ENCODE data around the gene GNB1L.

GNB1L gene

GRCh38 chr22:19758896-19759426 is 95.7 kb downstream of the GNB1L start:
- DNase-seq (ENCODE audit: low spot score in 2 of 2) (no peak), ATAC-seq (replicated peaks; ENCODE audit: extremely low read depth, poor library complexity, severe bottlenecking) (no peak)
- no peak overlapping the region for H3K4me3 Mint-ChIP-seq
- peaks cover 6% of the 10 kb centered on the region for H3K36me3 Mint-ChIP-seq (ENCODE audit: insufficient read depth)
- no peak overlapping the region for H3K27ac Mint-ChIP-seq (ENCODE audit: low read depth)
- peaks cover 30% of the 10 kb centered on the region for H3K4me1 Mint-ChIP-seq
- H3K27me3 Mint-ChIP-seq, result peaks cover 89% of the 10 kb centered on the region
- H3K9me3 Mint-ChIP-seq, result no peaks in the 10 kb centered on the region

- Mint-ChIP-seq H3K27me3 (peaks cover 88% of the 10 kb centered on the region), H3K4me1 (peaks cover 30% of the 10 kb centered on the region), H3K4me3 (peak overlapping the region; percentile 66)
Observed at GRCh38 chr22:19757985-19758895, 96.4 kb downstream of the GNB1L start.

GRCh38 chr22:19757140-19757984 is 97.3 kb downstream of the GNB1L start:
- ATAC-seq (replicated peaks; ENCODE audit: extremely low read depth, poor library complexity, severe bottlenecking), result no peak
- Mint-ChIP-seq H3K9me3 (no peaks in the 10 kb centered on the region), H3K4me3 (peak overlapping the region; percentile 66), H3K27me3 (peaks cover 88% of the 10 kb centered on the region), H3K36me3 (ENCODE audit: insufficient read depth) (peaks cover 6% of the 10 kb centered on the region), H3K4me1 (peaks cover 30% of the 10 kb centered on the region), H3K27ac (ENCODE audit: low read depth) (no peak overlapping the region)
- no peak for DNase-seq (ENCODE audit: low spot score in 2 of 2)

More at GRCh38 chr22:19757985-19758895, 96.4 kb downstream of the GNB1L start:
- DNase-seq (ENCODE audit: low spot score in 2 of 2) (no peak), ATAC-seq (replicated peaks; ENCODE audit: extremely low read depth, poor library complexity, severe bottlenecking) (no peak)
- Mint-ChIP-seq H3K27ac (ENCODE audit: low read depth) (no peak overlapping the region), H3K9me3 (no peaks in the 10 kb centered on the region), H3K36me3 (ENCODE audit: insufficient read depth) (peaks cover 6% of the 10 kb centered on the region)

GRCh38 chr22:19756288-19757128 is 98.2 kb downstream of the GNB1L start:
- H3K27me3 Mint-ChIP-seq, result peaks cover 80% of the 10 kb centered on the region
- no peak overlapping the region for H3K27ac Mint-ChIP-seq (ENCODE audit: low read depth)
- H3K9me3 Mint-ChIP-seq, result no peaks in the 10 kb centered on the region
- DNase-seq (ENCODE audit: low spot score in 2 of 2) (peak; percentile 29 to 35), ATAC-seq (replicated peaks; ENCODE audit: extremely low read depth, poor library complexity, severe bottlenecking) (no peak)
- H3K4me3 Mint-ChIP-seq, result peak overlapping the region; percentile 53
- peaks cover 30% of the 10 kb centered on the region for H3K4me1 Mint-ChIP-seq
- peaks cover 6% of the 10 kb centered on the region for H3K36me3 Mint-ChIP-seq (ENCODE audit: insufficient read depth)

GRCh38 chr22:19755722-19756287 is 98.9 kb downstream of the GNB1L start:
- Mint-ChIP-seq H3K4me1 (peaks cover 30% of the 10 kb centered on the region), H3K36me3 (ENCODE audit: insufficient read depth) (peaks cover 6% of the 10 kb centered on the region), H3K27me3 (peaks cover 76% of the 10 kb centered on the region), H3K4me3 (peak overlapping the region; percentile 53), H3K9me3 (no peaks in the 10 kb centered on the region), H3K27ac (ENCODE audit: low read depth) (no peak overlapping the region)
- no peak for ATAC-seq (replicated peaks; ENCODE audit: extremely low read depth, poor library complexity, severe bottlenecking)
- no peak for DNase-seq (ENCODE audit: low spot score in 2 of 2)

- Mint-ChIP-seq H3K27ac (ENCODE audit: low read depth) (no peak overlapping the region), H3K27me3 (peaks cover 71% of the 10 kb centered on the region), H3K4me1 (peaks cover 27% of the 10 kb centered on the region), H3K9me3 (no peaks in the 10 kb centered on the region), H3K4me3 (no peak overlapping the region), H3K36me3 (ENCODE audit: insufficient read depth) (peaks cover 6% of the 10 kb centered on the region)
- no peak for DNase-seq (ENCODE audit: low spot score in 2 of 2)
- no peak for ATAC-seq (replicated peaks; ENCODE audit: extremely low read depth, poor library complexity, severe bottlenecking)
Observed at GRCh38 chr22:19755145-19755710, 99.4 kb downstream of the GNB1L start.

- Mint-ChIP-seq H3K27me3 (peaks cover 66% of the 10 kb centered on the region), H3K4me1 (peaks cover 22% of the 10 kb centered on the region), H3K27ac (ENCODE audit: low read depth) (no peak overlapping the region), H3K9me3 (no peaks in the 10 kb centered on the region), H3K4me3 (no peak overlapping the region), H3K36me3 (ENCODE audit: insufficient read depth) (peaks cover 3% of the 10 kb centered on the region)
- DNase-seq (ENCODE audit: low spot score in 2 of 2), result no peak
- no peak for ATAC-seq (replicated peaks; ENCODE audit: extremely low read depth, poor library complexity, severe bottlenecking)
Observed at GRCh38 chr22:19754701-19755144, 100.0 kb downstream of the GNB1L start.

- Mint-ChIP-seq H3K27ac (ENCODE audit: low read depth) (no peak overlapping the region), H3K4me1 (peaks cover 17% of the 10 kb centered on the region), H3K36me3 (ENCODE audit: insufficient read depth) (peaks cover 3% of the 10 kb centered on the region), H3K9me3 (no peaks in the 10 kb centered on the region), H3K4me3 (no peak overlapping the region), H3K27me3 (peaks cover 60% of the 10 kb centered on the region)
- DNase-seq (ENCODE audit: low spot score in 2 of 2) (no peak), ATAC-seq (replicated peaks; ENCODE audit: extremely low read depth, poor library complexity, severe bottlenecking) (no peak)
Observed at GRCh38 chr22:19753996-19754700, 100.5 kb downstream of the GNB1L start.

- Mint-ChIP-seq H3K27ac (ENCODE audit: low read depth) (no peak overlapping the region), H3K4me1 (peaks cover 17% of the 10 kb centered on the region), H3K36me3 (ENCODE audit: insufficient read depth) (peaks cover 3% of the 10 kb centered on the region), H3K9me3 (no peaks in the 10 kb centered on the region), H3K4me3 (no peak overlapping the region), H3K27me3 (peaks cover 53% of the 10 kb centered on the region)
- DNase-seq (ENCODE audit: low spot score in 2 of 2) (no peak), ATAC-seq (replicated peaks; ENCODE audit: extremely low read depth, poor library complexity, severe bottlenecking) (no peak)
Observed at GRCh38 chr22:19753090-19753842, 101.4 kb downstream of the GNB1L start.

GRCh38 chr22:19751497-19752245 is 103.0 kb downstream of the GNB1L start:
- Mint-ChIP-seq H3K4me3 (no peak overlapping the region), H3K27ac (ENCODE audit: low read depth) (no peak overlapping the region), H3K27me3 (peaks cover 39% of the 10 kb centered on the region), H3K36me3 (ENCODE audit: insufficient read depth) (peaks cover 3% of the 10 kb centered on the region), H3K4me1 (peaks cover 10% of the 10 kb centered on the region), H3K9me3 (no peaks in the 10 kb centered on the region)
- ATAC-seq (replicated peaks; ENCODE audit: extremely low read depth, poor library complexity, severe bottlenecking) (no peak), DNase-seq (ENCODE audit: low spot score in 2 of 2) (no peak)

Measured in central memory CD8-positive, alpha-beta T cell (primary cell).